Sigmoid colon (tissue), 7 donors: ENCODE data around the gene DPCD. TPM values are rescaled to one million over a fixed set of nuclear protein-coding genes. Genes with fewer than 3 reads are reported as not detected.

Experiments used
- DNase-seq: peaks from one replicate; pipeline ENCODE4 v3.0.0-alpha.2; 2019
- H3K27ac ChIP-seq, 4 donors: fragments of 200-600 bp; sonication (generic); one replicate each; pipeline ENCODE4 v1.5.1; 2016 to 2019; ENCODE audit warnings: mild to moderate bottlenecking in 1 of 4
- H3K27me3 ChIP-seq, 3 donors: fragments of 200-600 bp; sonication (generic); one replicate each; pipeline ENCODE4 v1.5.1; 2019; ENCODE audit warnings: mild to moderate bottlenecking in 1 of 3
- H3K36me3 ChIP-seq, 4 donors: fragments of 200-600 bp; sonication (generic); one replicate each; pipeline ENCODE4 v1.5.1; 2016 to 2019
- H3K4me1 ChIP-seq, 4 donors: fragments of 200-600 bp; sonication (generic); one replicate each; pipeline ENCODE4 v1.5.1; 2017 to 2019
- H3K4me3 ChIP-seq, 4 donors: fragments of 200-600 bp; sonication (generic); one replicate each; pipeline ENCODE4 v1.5.1; 2017 to 2019; ENCODE audit warnings: mild to moderate bottlenecking in 2 of 4, moderate library complexity in 1 of 4
- H3K9me3 ChIP-seq, 4 donors: fragments of 200-600 bp in 3 of 4; sonication (generic) in 3 of 4; one replicate each; pipeline versions ENCODE4 v1.5.1 to v1.6.1; 2013 to 2019
- EP300 ChIP-seq, 4 donors: sonication (generic); formaldehyde crosslinking; IDR thresholded peaks; one replicate each; pipeline ENCODE4 v1.6.1; 2017; ENCODE audit warnings: antibody characterized with exemption in 4 of 4
- POLR2A ChIP-seq, 2 donors: fragments of 450-650 bp; IDR thresholded peaks; one replicate each; pipeline ENCODE4 v1.6.1; 2016; ENCODE audit warnings: antibody characterized with exemption in 2 of 2, mild to moderate bottlenecking in 2 of 2, moderate library complexity in 2 of 2
- POLR2AphosphoS5 ChIP-seq, 4 donors: sonication (generic); formaldehyde crosslinking; IDR thresholded peaks; one replicate each; pipeline ENCODE4 v1.6.1; 2017; ENCODE audit warnings: antibody characterized with exemption in 4 of 4
- WGBS, 2 donors: extraction: QIAGEN DNeasy Blood & Tissue Kit; methylation state at CpG; one replicate each; pipeline ENCODE4 v1.1.7; 2013; 5-methylcytosine and 5-hydroxymethylcytosine counted together
- intact Hi-C: fragments of 100-400 bp; cut with DNase I; formaldehyde crosslinking; loops from one replicate; pipeline ENCODE4 v1.15.1; 2023
- polyA plus RNA-seq, 3 donors: library from polyadenylated mRNA; stranded (reverse); fragments of 200-250 nt; gene quantifications; one replicate each; pipeline ENCODE4 v1.2.3, GENCODE V29; 2013
- total RNA-seq, 4 donors: library from RNA; depleted of rRNA; stranded (reverse); fragments of >200 nt; gene quantifications; one replicate each; pipeline ENCODE4 v1.1.0, GENCODE V29; 2016
- TF ChIP-seq, protein P1 (sequence below), 4 experiments: fragments of 450-650 bp in 3 of 4; fragments of 200-600 bp in 1 of 4; IDR thresholded peaks; one replicate each; pipeline ENCODE4 v1.5.1; 2016 to 2019; ENCODE audit warnings: antibody characterized with exemption in 4 of 4, mild to moderate bottlenecking in 3 of 4, moderate library complexity in 2 of 4
- donor health status: healthy with polysubstance abuse.
- donor health status: Bipolar disorder and iron deficiency.
- donor health status: healthy.

The DPCD gene
- total and polyA plus RNA-seq, 7 donors, result 13.2 to 80.2 (median 25.7) TPM

DNA sequence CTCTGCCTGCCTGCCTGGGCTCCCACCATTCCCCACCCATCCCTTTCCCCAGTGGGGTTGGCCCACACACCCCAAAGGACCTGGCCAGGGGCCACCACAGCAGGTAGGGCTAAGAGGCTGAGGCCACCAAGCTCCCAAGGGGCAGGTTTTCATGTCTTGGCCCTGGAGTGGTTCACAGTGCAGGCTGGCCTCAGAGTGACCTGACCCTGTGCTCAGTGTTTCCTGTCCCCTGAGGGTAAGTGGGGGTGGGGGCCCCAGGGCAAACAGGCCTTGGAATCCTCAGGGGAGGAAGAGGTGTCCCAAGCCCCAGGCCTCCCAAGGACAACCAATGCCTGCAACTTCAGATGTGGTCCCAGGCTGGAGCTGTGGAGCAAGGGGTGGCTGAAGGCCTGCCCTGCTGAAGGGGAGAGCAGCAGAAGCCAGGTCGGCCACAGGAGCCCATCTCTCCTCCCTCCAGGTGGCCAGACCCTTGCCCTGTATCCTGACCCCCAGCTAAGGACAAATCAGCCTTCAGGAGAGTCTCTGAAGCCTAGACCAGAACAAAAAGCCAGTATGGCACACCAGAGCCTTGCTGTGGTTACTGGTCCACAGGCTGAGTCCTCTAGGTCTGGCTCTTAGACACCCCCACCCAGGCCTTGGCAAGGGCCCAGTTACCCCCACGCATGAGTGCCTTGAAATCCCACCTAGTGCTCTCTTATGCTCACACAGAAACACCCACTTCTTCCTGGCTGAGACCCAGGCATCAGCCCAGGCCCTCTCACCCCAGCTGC, 27.6 kb upstream of the DPCD start:
- DNase-seq, result peak; percentile 59
- intact Hi-C loops, result no loop called here
- Histone ChIP-seq H3K27ac (no peak overlapping the region), H3K4me1 (peaks cover 0 to 4% (median 0%) of the 10 kb centered on the region in 4 donors), H3K27me3 (peaks cover 3 to 51% (median 32%) of the 10 kb centered on the region in 3 donors), H3K9me3 (no peaks in the 10 kb centered on the region), H3K36me3 (peaks cover 0 to under 1% (median 0%) of the 10 kb centered on the region in 4 donors), H3K4me3 (no peak overlapping the region)
- TF ChIP-seq POLR2AphosphoS5 (IDR thresholded peaks at IDR 0.05) (no peak), POLR2A (IDR thresholded peaks at IDR 0.05) (no peak), EP300 (IDR thresholded peaks at IDR 0.05) (no peak)
- TF ChIP-seq, protein P1, sequence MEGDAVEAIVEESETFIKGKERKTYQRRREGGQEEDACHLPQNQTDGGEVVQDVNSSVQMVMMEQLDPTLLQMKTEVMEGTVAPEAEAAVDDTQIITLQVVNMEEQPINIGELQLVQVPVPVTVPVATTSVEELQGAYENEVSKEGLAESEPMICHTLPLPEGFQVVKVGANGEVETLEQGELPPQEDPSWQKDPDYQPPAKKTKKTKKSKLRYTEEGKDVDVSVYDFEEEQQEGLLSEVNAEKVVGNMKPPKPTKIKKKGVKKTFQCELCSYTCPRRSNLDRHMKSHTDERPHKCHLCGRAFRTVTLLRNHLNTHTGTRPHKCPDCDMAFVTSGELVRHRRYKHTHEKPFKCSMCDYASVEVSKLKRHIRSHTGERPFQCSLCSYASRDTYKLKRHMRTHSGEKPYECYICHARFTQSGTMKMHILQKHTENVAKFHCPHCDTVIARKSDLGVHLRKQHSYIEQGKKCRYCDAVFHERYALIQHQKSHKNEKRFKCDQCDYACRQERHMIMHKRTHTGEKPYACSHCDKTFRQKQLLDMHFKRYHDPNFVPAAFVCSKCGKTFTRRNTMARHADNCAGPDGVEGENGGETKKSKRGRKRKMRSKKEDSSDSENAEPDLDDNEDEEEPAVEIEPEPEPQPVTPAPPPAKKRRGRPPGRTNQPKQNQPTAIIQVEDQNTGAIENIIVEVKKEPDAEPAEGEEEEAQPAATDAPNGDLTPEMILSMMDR (IDR thresholded peaks at IDR 0.05), result no peak
- 62 to 71% methylated on average over 2 of the region's 2 CpGs for WGBS, 2 donors

DNA sequence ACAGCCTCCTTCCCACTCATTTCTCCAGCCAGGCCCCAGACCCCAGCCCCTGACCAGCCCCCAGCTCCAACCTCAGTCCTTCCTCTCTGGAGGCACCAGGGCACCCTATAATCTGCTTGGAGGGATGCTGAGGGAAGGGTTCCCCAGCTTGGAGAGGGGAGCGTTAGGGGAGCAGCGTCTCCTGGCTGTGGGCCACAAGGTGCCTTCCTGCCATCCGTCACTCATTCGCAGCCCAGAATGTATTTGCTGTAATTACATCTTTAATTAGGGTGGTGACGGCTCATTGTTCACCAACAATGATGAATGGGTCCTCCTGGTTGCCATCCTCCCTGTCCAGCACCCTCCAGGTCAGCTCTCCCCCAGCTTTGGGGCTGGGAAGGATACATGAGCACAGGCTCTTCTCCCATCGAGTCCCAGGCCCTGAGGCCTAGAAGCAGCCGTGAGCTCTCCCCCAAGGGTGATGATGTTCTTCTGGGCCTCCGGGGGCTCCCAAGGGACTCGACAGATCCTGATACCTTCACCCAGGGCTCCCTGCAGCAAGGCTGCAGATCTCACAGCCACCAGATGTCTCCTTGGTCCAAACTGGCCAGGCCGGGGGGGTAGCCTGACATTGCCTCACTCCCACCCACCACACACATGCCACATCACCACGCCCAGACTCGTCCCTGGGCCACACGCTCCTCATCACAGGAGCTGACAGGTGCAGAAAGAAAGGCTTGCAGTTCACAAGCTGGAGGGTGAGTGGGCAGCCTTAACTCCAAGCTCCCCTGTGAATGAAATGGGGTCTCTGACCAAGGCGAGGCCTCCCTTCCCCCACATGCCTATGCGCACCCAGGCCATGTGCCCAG, 26.8 kb upstream of the DPCD start:
- 80 to 89% methylated on average over 15 of the region's 15 CpGs for WGBS, 2 donors

DNA sequence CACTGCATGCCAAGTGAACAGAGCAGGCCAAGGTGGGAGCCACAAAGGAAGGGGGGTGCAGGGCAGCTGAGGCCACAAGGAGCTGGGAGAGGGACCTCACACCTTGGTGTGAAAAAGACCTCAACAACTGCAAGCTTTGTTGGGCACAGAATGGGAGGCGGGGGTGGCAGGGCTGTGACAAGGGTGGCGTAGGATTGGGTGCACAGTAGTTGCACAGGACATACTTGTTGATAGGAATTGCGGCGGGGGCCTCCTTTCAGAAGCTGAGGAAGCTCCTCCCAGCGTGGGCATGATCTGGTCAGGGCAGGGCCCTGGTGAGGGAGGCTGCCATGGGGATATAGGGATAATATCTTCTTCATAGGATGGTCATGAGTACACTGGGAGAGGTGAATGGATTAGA, 25.9 kb upstream of the DPCD start:
- 88 to 93% methylated on average over 5 of the region's 5 CpGs for WGBS, 2 donors
- peak; percentile 47 for DNase-seq
- no peak for TF ChIP-seq EP300 (IDR thresholded peaks at IDR 0.05)
- TF ChIP-seq POLR2AphosphoS5 (IDR thresholded peaks at IDR 0.05), result no peak
- TF ChIP-seq, protein P1 (IDR thresholded peaks at IDR 0.05), result no peak
- no peak for TF ChIP-seq POLR2A (IDR thresholded peaks at IDR 0.05)
- Histone ChIP-seq H3K4me1 (peaks cover 0 to 13% (median 7%) of the 10 kb centered on the region in 4 donors), H3K27me3 (peaks cover 16 to 69% (median 49%) of the 10 kb centered on the region in 3 donors), H3K4me3 (no peak overlapping the region), H3K36me3 (no peaks in the 10 kb centered on the region), H3K27ac (no peak overlapping the region), H3K9me3 (no peaks in the 10 kb centered on the region)
- intact Hi-C loops, result no loop called here

More for the DNA sequence above, 26.8 kb upstream of the DPCD start:
- peaks cover 0 to 7% (median under 1%) of the 10 kb centered on the region in 4 donors for H3K4me1 ChIP-seq
- H3K27ac ChIP-seq, result no peak overlapping the region
- H3K4me3 ChIP-seq, result no peak overlapping the region
- H3K9me3 ChIP-seq, result no peaks in the 10 kb centered on the region
- peaks cover 11 to 59% (median 40%) of the 10 kb centered on the region in 3 donors for H3K27me3 ChIP-seq
- TF ChIP-seq, protein P1 (IDR thresholded peaks at IDR 0.05), result no peak
- TF ChIP-seq POLR2A (IDR thresholded peaks at IDR 0.05) (no peak), EP300 (IDR thresholded peaks at IDR 0.05) (no peak), POLR2AphosphoS5 (IDR thresholded peaks at IDR 0.05) (no peak)
- intact Hi-C loops, result no loop called here
- no peaks in the 10 kb centered on the region for H3K36me3 ChIP-seq
- DNase-seq, result peak; percentile 48

DNA sequence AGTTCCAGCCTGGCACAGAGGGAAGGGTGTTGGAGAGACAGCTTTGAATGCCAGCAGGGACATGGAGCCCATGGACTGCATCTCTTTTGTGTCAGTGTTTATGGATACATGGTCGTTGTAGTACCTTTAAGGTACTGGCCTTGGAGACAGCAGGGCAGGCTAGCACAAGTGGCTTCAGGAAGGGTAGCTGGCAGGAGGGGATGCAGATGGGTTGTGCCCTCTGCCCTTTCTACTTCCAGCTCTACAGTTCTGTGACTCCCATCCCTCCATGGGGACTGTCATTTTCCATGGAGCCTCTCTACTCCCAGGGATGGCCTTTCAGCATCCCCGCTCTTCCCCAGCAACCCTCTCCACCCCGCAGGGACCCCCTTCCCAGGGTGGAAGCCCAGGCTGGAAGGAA, 25.1 kb upstream of the DPCD start:
- H3K4me1 ChIP-seq, result peaks cover 0 to 13% (median 7%) of the 10 kb centered on the region in 4 donors
- no peak for DNase-seq
- no peaks in the 10 kb centered on the region for H3K36me3 ChIP-seq
- no peak overlapping the region for H3K4me3 ChIP-seq
- no peaks in the 10 kb centered on the region for H3K9me3 ChIP-seq
- intact Hi-C loops, result no loop called here
- H3K27ac ChIP-seq, result no peak overlapping the region
- TF ChIP-seq, protein P1 (IDR thresholded peaks at IDR 0.05), result no peak
- TF ChIP-seq POLR2A (IDR thresholded peaks at IDR 0.05) (no peak), EP300 (IDR thresholded peaks at IDR 0.05) (no peak), POLR2AphosphoS5 (IDR thresholded peaks at IDR 0.05) (no peak)
- H3K27me3 ChIP-seq, result peaks cover 16 to 76% (median 57%) of the 10 kb centered on the region in 3 donors
- 63 to 64% methylated on average over 3 of the region's 3 CpGs for WGBS, 2 donors
